ENCODE data around the gene NF2. TPM values are rescaled to one million over a fixed set of nuclear protein-coding genes. Genes with fewer than 3 reads are reported as not detected.
"Not testable (repeated sequence)": the region's sequence is repeated elsewhere in the genome, so short reads cannot be mapped to it uniquely, and the experiment has no call there.

NF2 gene
- polyA plus RNA-seq, 3 donors, result 7.7 to 15.5 (median 8.4) TPM

DNA sequence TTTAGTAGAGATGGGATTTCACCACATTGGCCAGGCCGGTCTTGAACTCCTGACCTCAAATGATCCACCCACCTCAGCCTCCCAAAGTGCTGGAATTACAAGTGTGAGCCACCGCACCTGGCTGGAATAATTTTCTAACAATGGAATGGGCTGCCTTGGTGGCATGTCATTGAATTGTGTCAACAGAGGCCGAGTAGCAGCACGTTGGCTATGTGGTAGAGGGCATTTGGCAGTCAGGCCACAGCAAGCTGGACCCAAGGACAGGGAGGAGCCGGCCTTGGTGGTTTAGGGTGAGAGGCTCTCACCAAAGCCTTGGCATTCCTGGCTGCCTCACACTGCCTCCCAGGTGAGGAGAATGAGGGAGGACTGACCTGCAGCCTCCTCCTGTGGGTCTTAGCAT lies 18.5 kb upstream of the NF2 start:
- Histone ChIP-seq H3K36me3 (replicated peaks in 1 of 2; ENCODE audit: control insufficient read depth in 1 of 2, insufficient read depth in 2 of 2, low read length in 2 of 2) (no peaks in the 10 kb centered on the region), H3K79me2 (ENCODE audit: insufficient read depth, low read length) (no peaks in the 10 kb centered on the region), H3K27ac (ENCODE audit: low read depth in 1 of 2, low read length in 2 of 2) (no peak overlapping the region), H3K27me3 (ENCODE audit: control insufficient read depth in 2 of 2, insufficient read depth in 2 of 2, low read length in 2 of 2) (no peaks in the 10 kb centered on the region), H3K4me1 (ENCODE audit: control insufficient read depth in 1 of 2, insufficient read depth in 2 of 2, low read length in 2 of 2) (peaks cover 6 to 9% of the 10 kb centered on the region in 2 donors), H3K4me2 (replicated peaks; ENCODE audit: extremely low read depth, low read length, poor library complexity, severe bottlenecking) (no peak overlapping the region), H4K20me1 (ENCODE audit: insufficient read depth, low read length) (no peaks in the 10 kb centered on the region), H3K9ac (ENCODE audit: insufficient read depth, low read length, poor library complexity, severe bottlenecking) (no peak overlapping the region), H3K9me3 (replicated peaks in 1 of 2; ENCODE audit: control insufficient read depth in 1 of 2, insufficient read depth in 1 of 2, low read length in 2 of 2) (no peaks in the 10 kb centered on the region), H2AFZ (ENCODE audit: insufficient read depth, low read depth, low read length, poor library complexity, severe bottlenecking) (no peak overlapping the region), H3K4me3 (replicated peaks in 1 of 3; ENCODE audit: low read depth in 2 of 3, low read length in 3 of 3) (no peak overlapping the region)
- DNase-seq, result no peak
- WGBS (ENCODE audit: insufficient coverage), result 100% methylated on average over 3 of the region's 5 CpGs
- intact Hi-C loops (cut with micrococcal nuclease), result no loop called here
- Mint-ChIP-seq H3K4me1 (peaks cover 9% of the 10 kb centered on the region), H3K36me3 (no peaks in the 10 kb centered on the region), H3K9me3 (no peaks in the 10 kb centered on the region), H3K27me3 (ENCODE audit: low read depth in 3 of 3) (peaks cover 2 to 7% (median 2%) of the 10 kb centered on the region in 3 donors), H3K27ac (no peak overlapping the region), H3K4me3 (no peak overlapping the region)
- TF ChIP-seq, protein P1, sequence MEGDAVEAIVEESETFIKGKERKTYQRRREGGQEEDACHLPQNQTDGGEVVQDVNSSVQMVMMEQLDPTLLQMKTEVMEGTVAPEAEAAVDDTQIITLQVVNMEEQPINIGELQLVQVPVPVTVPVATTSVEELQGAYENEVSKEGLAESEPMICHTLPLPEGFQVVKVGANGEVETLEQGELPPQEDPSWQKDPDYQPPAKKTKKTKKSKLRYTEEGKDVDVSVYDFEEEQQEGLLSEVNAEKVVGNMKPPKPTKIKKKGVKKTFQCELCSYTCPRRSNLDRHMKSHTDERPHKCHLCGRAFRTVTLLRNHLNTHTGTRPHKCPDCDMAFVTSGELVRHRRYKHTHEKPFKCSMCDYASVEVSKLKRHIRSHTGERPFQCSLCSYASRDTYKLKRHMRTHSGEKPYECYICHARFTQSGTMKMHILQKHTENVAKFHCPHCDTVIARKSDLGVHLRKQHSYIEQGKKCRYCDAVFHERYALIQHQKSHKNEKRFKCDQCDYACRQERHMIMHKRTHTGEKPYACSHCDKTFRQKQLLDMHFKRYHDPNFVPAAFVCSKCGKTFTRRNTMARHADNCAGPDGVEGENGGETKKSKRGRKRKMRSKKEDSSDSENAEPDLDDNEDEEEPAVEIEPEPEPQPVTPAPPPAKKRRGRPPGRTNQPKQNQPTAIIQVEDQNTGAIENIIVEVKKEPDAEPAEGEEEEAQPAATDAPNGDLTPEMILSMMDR (IDR thresholded peaks at IDR 0.05), result no peak

DNA sequence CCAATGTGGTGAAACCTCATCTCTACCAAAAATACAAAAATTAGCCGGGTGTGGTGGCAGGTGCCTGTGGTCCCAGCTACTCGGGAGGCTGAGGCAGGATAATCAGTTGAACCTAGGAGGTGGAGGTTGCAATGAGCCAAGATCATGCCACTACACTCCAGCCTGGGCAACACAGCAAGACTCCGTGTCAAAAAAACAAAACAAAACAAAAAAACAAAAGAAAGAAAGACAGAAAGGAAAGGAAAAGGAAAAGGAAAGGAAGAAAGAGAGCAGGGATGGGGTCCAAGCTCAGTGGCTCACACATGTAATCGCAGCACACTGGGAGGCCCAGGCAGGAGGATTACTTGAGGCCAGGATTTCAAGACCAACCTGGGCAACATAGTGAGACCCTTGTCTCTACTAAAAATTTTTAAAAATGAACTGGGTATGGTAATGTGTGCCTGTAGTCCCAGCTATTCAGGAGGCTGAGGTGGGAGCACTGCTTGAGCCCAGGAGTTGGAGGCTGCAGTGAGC lies 17.2 kb upstream of the NF2 start:
- intact Hi-C loops (cut with micrococcal nuclease); H3K79me2 ChIP-seq (ENCODE audit: insufficient read depth, low read length): not testable (repeated sequence)
- 100% methylated on average over 1 of the region's 4 CpGs for WGBS (ENCODE audit: insufficient coverage)

More for the DNA sequence above, 17.2 kb upstream of the NF2 start:
- H3K4me3 Mint-ChIP-seq; H3K9me3 Mint-ChIP-seq; H3K4me1 Mint-ChIP-seq; H3K9ac ChIP-seq (ENCODE audit: insufficient read depth, low read length, poor library complexity, severe bottlenecking); H3K27me3 ChIP-seq (ENCODE audit: control insufficient read depth in 2 of 2, insufficient read depth in 2 of 2, low read length in 2 of 2); H3K27ac ChIP-seq (ENCODE audit: low read depth in 1 of 2, low read length in 2 of 2); H4K20me1 ChIP-seq (ENCODE audit: insufficient read depth, low read length); H3K4me3 ChIP-seq (replicated peaks in 1 of 3; ENCODE audit: low read depth in 2 of 3, low read length in 3 of 3); H3K4me2 ChIP-seq (replicated peaks; ENCODE audit: extremely low read depth, low read length, poor library complexity, severe bottlenecking); H2AFZ ChIP-seq (ENCODE audit: insufficient read depth, low read depth, low read length, poor library complexity, severe bottlenecking); H3K27me3 Mint-ChIP-seq (ENCODE audit: low read depth in 3 of 3); H3K36me3 Mint-ChIP-seq; DNase-seq; H3K9me3 ChIP-seq (replicated peaks in 1 of 2; ENCODE audit: control insufficient read depth in 1 of 2, insufficient read depth in 1 of 2, low read length in 2 of 2); H3K4me1 ChIP-seq (ENCODE audit: control insufficient read depth in 1 of 2, insufficient read depth in 2 of 2, low read length in 2 of 2); H3K36me3 ChIP-seq (replicated peaks in 1 of 2; ENCODE audit: control insufficient read depth in 1 of 2, insufficient read depth in 2 of 2, low read length in 2 of 2): not testable (repeated sequence)
- peak overlapping the region in 1 of 7 donors; percentile 40 for H3K27ac Mint-ChIP-seq
